CD8-positive, alpha-beta memory T cell (primary cell): Measurements from ENCODE around the gene PAK4. TPM values are rescaled to one million over a fixed set of nuclear protein-coding genes. Genes with fewer than 3 reads are reported as not detected.

Experiments
- CTCF ChIA-PET: fragments of 350-600 bp; sonication (Branson Sonifier 250); formaldehyde crosslinking; loops from one replicate; lab custom pipeline; 2021; ENCODE audit warnings: antibody characterized with exemption; lab: Charles Lee
- POLR2A ChIA-PET: fragments of 350-600 bp; sonication (Branson Sonifier 250); formaldehyde crosslinking; loops from one replicate; lab custom pipeline; 2021; ENCODE audit warnings: antibody characterized with exemption; lab: Charles Lee
- DNase-seq, 5 donors: peaks; one replicate each; pipeline versions ENCODE4 v3.0.0 to v3.0.0-alpha.2; 2020 to 2022; ENCODE audit warnings: mixed read lengths in 1 of 5
- H3K27ac ChIP-seq: one replicate; pipeline ENCODE4 v1.7.0; 2013; ENCODE audit warnings: low read depth, mild to moderate bottlenecking, low read length, moderate library complexity
- H3K27me3 ChIP-seq: 2 replicates; pipeline ENCODE4 v1.7.0; 2013; ENCODE audit warnings: low read length, mild to moderate bottlenecking; ENCODE audit not compliant: insufficient read depth, poor library complexity, severe bottlenecking
- H3K36me3 ChIP-seq: 2 replicates; pipeline ENCODE4 v1.7.0; 2013; ENCODE audit warnings: mild to moderate bottlenecking, low read length, moderate library complexity; ENCODE audit not compliant: insufficient read depth
- H3K4me1 ChIP-seq: 2 replicates; pipeline ENCODE4 v1.7.0; 2013; ENCODE audit warnings: mild to moderate bottlenecking, low read length, moderate library complexity; ENCODE audit not compliant: insufficient read depth
- H3K4me3 ChIP-seq: 2 replicates; pipeline ENCODE4 v1.7.0; 2013; ENCODE audit warnings: mild to moderate bottlenecking, low read length
- H3K9me3 ChIP-seq: 2 replicates; pipeline ENCODE4 v1.7.0; 2013; ENCODE audit warnings: mild to moderate bottlenecking, low read length
- H3K27ac Mint-ChIP-seq, 8 donors: one replicate each; pipeline ENCODE4 v1.8.0; 2020 to 2021; ENCODE audit warnings: mixed read lengths in 8 of 8, mild to moderate bottlenecking in 6 of 8, inconsistent platforms in 3 of 8, moderate library complexity in 3 of 8
- H3K27me3 Mint-ChIP-seq, 2 donors: one replicate each; pipeline ENCODE4 v1.8.0; 2020 to 2021; ENCODE audit warnings: mixed read lengths in 2 of 2, mild to moderate bottlenecking in 1 of 2, moderate library complexity in 1 of 2
- H3K36me3 Mint-ChIP-seq, 3 donors: one replicate each; pipeline ENCODE4 v1.8.0; 2020 to 2021; ENCODE audit warnings: mixed read lengths in 3 of 3, inconsistent platforms in 1 of 3, mild to moderate bottlenecking in 1 of 3
- H3K4me1 Mint-ChIP-seq, 3 donors: one replicate each; pipeline ENCODE4 v1.8.0; 2020 to 2021; ENCODE audit warnings: mixed read lengths in 3 of 3, inconsistent platforms in 1 of 3, mild to moderate bottlenecking in 1 of 3
- H3K4me3 Mint-ChIP-seq, 7 donors: one replicate each; pipeline ENCODE4 v1.8.0; 2020 to 2021; ENCODE audit warnings: mixed read lengths in 7 of 7, mild to moderate bottlenecking in 6 of 7, moderate library complexity in 4 of 7, inconsistent platforms in 2 of 7
- H3K9me3 Mint-ChIP-seq, 5 donors: one replicate each; pipeline ENCODE4 v1.8.0; 2020 to 2022; ENCODE audit warnings: mixed read lengths in 5 of 5, mild to moderate bottlenecking in 3 of 5, moderate library complexity in 2 of 5, inconsistent platforms in 1 of 5
- polyA plus RNA-seq: library from polyadenylated mRNA; unstranded; fragments of 300-500 nt; fragmentation: Illumina TruSeq; gene quantifications from one replicate; pipeline ENCODE4 v1.2.3, GENCODE V29; 2021
- total RNA-seq, 2 experiments: library from RNA; stranded (reverse); gene quantifications; one replicate each; pipeline ENCODE4 v1.2.3, GENCODE V29; 2021

PAK4 gene
- total and polyA plus RNA-seq, 3 experiments from 2014 or later = 1.8 to 21.8 (median 21.3) TPM

DNA sequence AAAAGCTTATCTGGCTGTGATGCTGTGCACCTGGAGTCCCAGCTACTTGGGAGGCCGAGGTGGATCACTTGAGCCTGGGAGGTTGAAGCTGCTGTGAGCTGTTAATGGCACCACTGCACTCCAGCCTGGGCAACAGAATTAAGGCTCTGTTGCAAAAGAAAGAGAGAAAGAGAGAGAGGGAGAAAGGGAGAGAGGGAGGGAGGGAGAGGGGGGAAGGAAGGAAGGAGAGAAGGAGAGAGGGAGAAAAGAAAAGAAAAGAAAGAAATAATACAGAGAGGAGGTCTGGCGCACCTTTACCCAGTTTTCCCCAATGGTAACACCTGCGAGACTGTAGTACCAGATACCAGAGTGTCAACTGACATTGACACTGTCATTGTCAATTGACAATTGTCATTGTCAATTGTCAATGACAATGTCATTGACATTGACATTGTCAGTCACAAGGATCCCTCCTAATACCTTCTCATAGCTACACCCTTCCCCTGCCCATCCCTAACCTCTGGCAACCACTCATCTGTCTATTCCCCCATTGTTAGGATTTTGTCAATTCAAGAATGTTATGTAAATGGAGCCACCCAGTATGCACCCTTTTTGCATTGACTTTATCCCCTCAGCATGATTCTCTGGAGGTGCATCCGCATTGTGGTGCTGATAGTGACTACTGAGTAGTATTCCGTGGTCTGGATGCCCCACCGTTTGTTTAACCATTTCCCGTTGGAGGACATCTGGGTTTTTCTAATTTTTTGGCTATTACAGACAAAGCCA is 21.3 kb downstream of the PAK4 start:
- no peak overlapping the region for H3K4me3 Mint-ChIP-seq
- no peaks in the 10 kb centered on the region for H3K27me3 ChIP-seq
- no peaks in the 10 kb centered on the region for H3K4me1 ChIP-seq
- peaks cover 0 to 5% (median 4%) of the 10 kb centered on the region in 3 donors for H3K36me3 Mint-ChIP-seq
- CTCF ChIA-PET = no interaction called here
- no peaks in the 10 kb centered on the region for H3K27me3 Mint-ChIP-seq
- H3K4me3 ChIP-seq = no peak overlapping the region
- no peak overlapping the region for H3K27ac ChIP-seq
- POLR2A ChIA-PET = no interaction called here
- peak overlapping the region in 1 of 8 donors; percentile 4 for H3K27ac Mint-ChIP-seq
- no peaks in the 10 kb centered on the region for H3K36me3 ChIP-seq
- H3K9me3 ChIP-seq = no peaks in the 10 kb centered on the region
- no peaks in the 10 kb centered on the region for H3K9me3 Mint-ChIP-seq
- H3K4me1 Mint-ChIP-seq = peaks cover 22 to 46% (median 27%) of the 10 kb centered on the region in 3 donors
- no peak for DNase-seq

DNA sequence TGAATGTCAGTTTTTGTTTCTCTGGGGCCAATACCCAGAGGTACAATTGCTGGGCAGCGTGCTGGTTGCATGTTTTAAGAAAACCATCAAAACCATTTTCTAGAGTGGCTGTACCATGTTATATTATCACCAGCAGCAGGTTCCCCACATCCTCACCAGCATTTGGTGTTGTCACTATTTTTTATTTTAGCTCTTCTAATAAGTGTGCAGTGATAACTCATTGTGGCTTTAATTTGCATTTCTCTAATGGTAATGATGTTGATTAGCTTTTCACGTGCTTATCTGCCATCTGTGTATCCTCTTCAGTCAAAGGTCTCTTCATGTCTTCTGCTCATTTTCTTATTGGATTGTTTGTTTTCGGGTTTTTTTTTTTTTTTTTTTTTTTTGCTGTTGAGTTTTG is 21.9 kb downstream of the PAK4 start:
- ChIA-PET CTCF (no interaction called here), POLR2A (no interaction called here)
- no peak for DNase-seq
- Mint-ChIP-seq H3K27me3 (no peaks in the 10 kb centered on the region), H3K4me3 (no peak overlapping the region), H3K27ac (no peak overlapping the region), H3K9me3 (no peaks in the 10 kb centered on the region), H3K36me3 (peaks cover 0 to 5% (median 4%) of the 10 kb centered on the region in 3 donors), H3K4me1 (peaks cover 22 to 45% (median 27%) of the 10 kb centered on the region in 3 donors)
- Histone ChIP-seq H3K27ac (no peak overlapping the region), H3K4me3 (no peak overlapping the region), H3K9me3 (no peaks in the 10 kb centered on the region), H3K36me3 (no peaks in the 10 kb centered on the region), H3K4me1 (no peaks in the 10 kb centered on the region), H3K27me3 (no peaks in the 10 kb centered on the region)

DNA sequence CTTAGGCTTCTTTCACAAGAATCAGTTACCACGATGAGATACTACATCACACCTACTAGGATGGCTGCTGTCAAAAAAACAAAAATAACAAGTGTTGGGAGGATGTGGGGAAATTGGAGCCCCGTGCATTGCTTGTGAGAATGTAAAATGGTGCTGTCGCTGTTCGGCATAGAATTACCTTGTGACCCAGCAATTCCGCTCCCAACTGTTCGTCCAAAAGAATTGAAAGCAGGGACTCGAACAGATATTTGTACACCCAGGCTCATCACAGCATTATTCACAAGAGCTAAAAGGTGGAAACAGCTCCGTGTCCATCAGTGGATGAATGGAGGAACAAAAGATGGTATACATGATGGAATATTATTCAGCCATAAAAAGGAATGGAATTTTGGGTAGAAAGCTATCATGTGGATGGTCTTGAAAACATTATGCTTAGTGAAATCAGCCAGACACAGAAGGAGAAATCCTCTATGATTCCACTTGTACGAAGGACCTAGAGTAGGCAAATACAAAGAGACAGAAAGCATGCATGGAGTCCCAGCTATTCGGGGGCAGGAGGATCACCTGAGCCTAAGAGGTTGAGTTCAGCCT is 23.4 kb downstream of the PAK4 start:
- no peaks in the 10 kb centered on the region for H3K27me3 ChIP-seq
- no peak overlapping the region for H3K27ac Mint-ChIP-seq
- peaks cover 0 to 8% (median 5%) of the 10 kb centered on the region in 3 donors for H3K36me3 Mint-ChIP-seq
- H3K4me1 Mint-ChIP-seq = peaks cover 21 to 40% (median 27%) of the 10 kb centered on the region in 3 donors
- ChIA-PET CTCF (interaction anchor here (1.5 kb wide), 1 partner anchor 9 kb away, joined by 3 read pairs; no protein-coding TSS in a partner anchor), POLR2A (no interaction called here)
- no peak overlapping the region for H3K4me3 ChIP-seq
- H3K36me3 ChIP-seq = no peaks in the 10 kb centered on the region
- no peak for DNase-seq
- no peaks in the 10 kb centered on the region for H3K27me3 Mint-ChIP-seq
- no peak overlapping the region for H3K4me3 Mint-ChIP-seq
- no peaks in the 10 kb centered on the region for H3K4me1 ChIP-seq
- H3K9me3 ChIP-seq = no peaks in the 10 kb centered on the region
- H3K27ac ChIP-seq = no peak overlapping the region
- H3K9me3 Mint-ChIP-seq = no peaks in the 10 kb centered on the region

DNA sequence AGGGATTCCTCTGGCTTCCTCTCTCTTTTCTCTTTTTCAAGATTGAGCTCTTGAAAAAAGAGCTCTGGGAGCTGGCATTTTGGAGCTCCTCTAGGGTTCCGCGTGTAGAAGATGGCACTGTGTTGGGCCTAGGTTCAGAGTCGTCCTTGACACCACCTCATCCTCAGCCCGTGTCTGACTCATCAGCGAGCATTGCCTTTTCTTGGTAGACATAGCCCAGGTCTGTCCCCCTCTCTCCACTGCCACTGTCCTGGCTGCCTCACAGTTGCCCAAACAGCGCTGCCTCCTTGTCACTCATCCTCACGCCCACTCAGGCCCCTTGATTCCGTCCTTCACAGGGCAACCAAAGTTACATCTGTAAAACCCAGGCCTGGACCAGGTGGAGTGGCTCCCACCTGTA is 24.6 kb downstream of the PAK4 start:
- Histone ChIP-seq H3K4me3 (no peak overlapping the region), H3K36me3 (no peaks in the 10 kb centered on the region), H3K27ac (no peak overlapping the region), H3K27me3 (no peaks in the 10 kb centered on the region), H3K4me1 (no peaks in the 10 kb centered on the region), H3K9me3 (no peaks in the 10 kb centered on the region)
- H3K27ac Mint-ChIP-seq = peak overlapping the region in 1 of 8 donors; percentile 45
- ChIA-PET CTCF (interaction anchor here (1.5 kb wide), 1 partner anchor 10 kb away, joined by 3 read pairs; no protein-coding TSS in a partner anchor), POLR2A (no interaction called here)
- H3K4me3 Mint-ChIP-seq = no peak overlapping the region
- no peak for DNase-seq
- H3K36me3 Mint-ChIP-seq = peaks cover 0 to 10% (median 5%) of the 10 kb centered on the region in 3 donors
- no peaks in the 10 kb centered on the region for H3K9me3 Mint-ChIP-seq
- H3K27me3 Mint-ChIP-seq = no peaks in the 10 kb centered on the region
- peaks cover 17 to 34% (median 22%) of the 10 kb centered on the region in 3 donors for H3K4me1 Mint-ChIP-seq

DNA sequence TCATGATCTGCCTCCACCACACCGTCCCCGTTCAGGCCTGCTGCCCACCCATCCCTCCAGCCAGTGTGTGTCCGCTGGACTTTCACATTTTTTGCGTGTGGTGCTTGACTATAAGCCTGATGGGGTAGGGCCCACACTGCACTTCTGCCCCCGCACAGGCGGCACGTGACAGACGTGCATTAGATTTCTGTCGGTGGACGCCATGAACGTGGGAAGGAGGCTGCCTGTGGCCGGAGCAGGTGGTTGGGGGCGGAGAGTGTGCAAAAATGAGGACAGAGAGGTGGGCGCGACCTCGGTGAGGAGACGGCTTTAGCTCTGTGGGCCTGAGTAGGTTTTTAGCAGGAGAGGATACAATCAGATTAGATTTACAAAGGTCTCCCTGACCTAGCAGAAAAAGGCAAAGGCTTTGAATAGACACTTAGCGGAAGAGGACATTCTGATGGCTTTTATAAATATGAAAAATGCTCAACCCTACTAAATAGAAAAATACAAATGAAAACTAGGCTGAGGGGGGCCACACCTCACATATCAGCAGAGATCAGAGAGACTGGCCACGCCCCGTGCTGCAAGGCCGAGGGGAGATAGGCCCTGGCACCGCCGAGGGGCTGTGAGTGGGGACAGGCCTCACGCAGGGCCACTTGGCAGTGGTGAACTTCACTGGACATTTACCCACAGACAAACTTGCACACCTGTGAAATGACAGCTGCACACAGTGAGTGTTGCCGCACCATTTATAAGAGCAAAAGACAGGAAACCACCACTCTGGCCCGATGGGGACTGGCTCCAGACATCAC is 25.4 kb downstream of the PAK4 start:
- H3K4me1 ChIP-seq = no peaks in the 10 kb centered on the region
- Mint-ChIP-seq H3K36me3 (peaks cover 0 to 11% (median 5%) of the 10 kb centered on the region in 3 donors), H3K27me3 (no peaks in the 10 kb centered on the region), H3K4me3 (no peak overlapping the region), H3K9me3 (no peaks in the 10 kb centered on the region), H3K4me1 (peaks cover 18 to 36% (median 26%) of the 10 kb centered on the region in 3 donors), H3K27ac (peak overlapping the region in 1 of 8 donors; percentile 46)
- H3K4me3 ChIP-seq = no peak overlapping the region
- ChIA-PET POLR2A (no interaction called here), CTCF (no interaction called here)
- H3K27me3 ChIP-seq = no peaks in the 10 kb centered on the region
- no peaks in the 10 kb centered on the region for H3K9me3 ChIP-seq
- DNase-seq = no peak
- H3K27ac ChIP-seq = no peak overlapping the region
- no peaks in the 10 kb centered on the region for H3K36me3 ChIP-seq

DNA sequence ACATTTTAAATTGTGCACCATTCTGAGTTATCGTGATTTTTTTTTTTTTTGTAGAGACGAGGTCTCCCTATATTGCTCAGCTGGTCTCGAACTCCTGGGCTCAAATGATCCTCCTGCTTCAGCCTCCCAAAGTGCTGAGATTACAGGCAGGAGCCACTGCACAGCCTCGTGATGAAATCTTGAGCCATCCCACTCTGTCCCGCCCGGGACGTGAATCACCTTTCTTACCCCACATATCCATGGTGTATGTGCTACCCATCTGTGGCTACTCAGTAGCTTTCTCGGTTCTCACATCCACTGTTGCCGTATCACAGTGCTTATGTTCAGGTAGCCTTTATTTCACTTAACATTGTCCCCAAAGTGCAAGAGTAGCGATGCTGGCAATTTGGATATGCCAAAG is 26.5 kb downstream of the PAK4 start:
- no peak overlapping the region for H3K4me3 Mint-ChIP-seq
- Histone ChIP-seq H3K9me3 (no peaks in the 10 kb centered on the region), H3K4me3 (no peak overlapping the region), H3K27ac (no peak overlapping the region), H3K36me3 (no peaks in the 10 kb centered on the region), H3K4me1 (no peaks in the 10 kb centered on the region), H3K27me3 (no peaks in the 10 kb centered on the region)
- H3K9me3 Mint-ChIP-seq = no peaks in the 10 kb centered on the region
- ChIA-PET CTCF (no interaction called here), POLR2A (no interaction called here)
- peaks cover 16 to 32% (median 29%) of the 10 kb centered on the region in 3 donors for H3K4me1 Mint-ChIP-seq
- no peak for DNase-seq
- peaks cover 0 to 11% (median 5%) of the 10 kb centered on the region in 3 donors for H3K36me3 Mint-ChIP-seq
- H3K27me3 Mint-ChIP-seq = no peaks in the 10 kb centered on the region
- no peak overlapping the region for H3K27ac Mint-ChIP-seq

DNA sequence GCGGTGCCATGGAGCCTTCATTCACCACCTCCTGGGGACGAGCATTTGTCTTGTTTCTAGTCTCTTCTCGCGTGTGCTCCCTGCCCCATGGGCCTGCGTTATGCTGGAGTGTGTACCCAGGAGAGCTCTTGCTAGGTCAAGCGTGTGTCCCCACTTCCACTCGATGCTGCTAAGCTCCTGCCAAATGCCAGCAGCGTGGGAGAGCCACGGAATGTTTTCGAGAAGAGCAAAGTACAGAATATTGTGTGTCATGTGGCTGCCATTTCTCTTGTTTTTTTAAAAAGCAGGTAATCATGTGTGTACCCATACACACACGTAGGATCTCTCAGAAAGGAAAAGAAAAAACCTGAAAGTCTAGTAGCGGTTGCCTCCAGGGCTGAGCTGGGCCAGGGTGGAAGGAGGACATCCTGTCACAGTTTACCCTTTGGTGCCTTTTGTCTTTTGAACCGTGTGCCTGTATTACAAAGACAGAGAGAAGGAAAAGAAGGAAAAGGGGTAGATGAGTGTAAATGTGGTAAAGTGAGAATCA is 28.6 kb downstream of the PAK4 start:
- H3K36me3 ChIP-seq = no peaks in the 10 kb centered on the region
- H3K27ac Mint-ChIP-seq = peak overlapping the region in 2 of 8 donors; percentile 12 to 91
- no peaks in the 10 kb centered on the region for H3K4me1 ChIP-seq
- H3K4me3 ChIP-seq = no peak overlapping the region
- H3K27me3 ChIP-seq = no peaks in the 10 kb centered on the region
- ChIA-PET POLR2A (no interaction called here), CTCF (no interaction called here)
- H3K27ac ChIP-seq = no peak overlapping the region
- no peaks in the 10 kb centered on the region for H3K9me3 Mint-ChIP-seq
- DNase-seq = no peak
- H3K36me3 Mint-ChIP-seq = peaks cover 0 to 12% (median 6%) of the 10 kb centered on the region in 3 donors
- H3K4me3 Mint-ChIP-seq = no peak overlapping the region
- no peaks in the 10 kb centered on the region for H3K27me3 Mint-ChIP-seq
- H3K4me1 Mint-ChIP-seq = peaks cover 27 to 38% (median 32%) of the 10 kb centered on the region in 3 donors
- H3K9me3 ChIP-seq = no peaks in the 10 kb centered on the region
